ENCODE data around the gene WDR70.

DNA sequence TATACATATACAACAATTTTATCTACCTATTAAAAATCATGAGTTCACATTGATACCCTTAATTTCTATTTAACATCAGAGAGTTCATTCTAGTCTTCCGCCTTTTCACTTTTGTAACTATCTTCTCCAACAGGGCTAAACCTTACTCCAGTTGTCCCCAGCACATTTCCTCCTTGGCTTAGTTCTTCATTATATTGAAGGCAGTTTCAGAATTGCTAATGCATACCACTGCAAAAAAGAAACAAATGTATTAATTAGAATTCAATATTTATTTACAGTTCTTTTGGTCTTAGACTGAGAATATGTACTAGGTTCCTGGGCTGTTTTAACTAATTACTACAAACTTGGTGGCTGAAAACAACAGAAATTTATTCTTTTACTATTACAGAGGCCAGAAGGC, 132.5 kb downstream of the WDR70 start:
- TF ChIP-seq, protein P1, sequence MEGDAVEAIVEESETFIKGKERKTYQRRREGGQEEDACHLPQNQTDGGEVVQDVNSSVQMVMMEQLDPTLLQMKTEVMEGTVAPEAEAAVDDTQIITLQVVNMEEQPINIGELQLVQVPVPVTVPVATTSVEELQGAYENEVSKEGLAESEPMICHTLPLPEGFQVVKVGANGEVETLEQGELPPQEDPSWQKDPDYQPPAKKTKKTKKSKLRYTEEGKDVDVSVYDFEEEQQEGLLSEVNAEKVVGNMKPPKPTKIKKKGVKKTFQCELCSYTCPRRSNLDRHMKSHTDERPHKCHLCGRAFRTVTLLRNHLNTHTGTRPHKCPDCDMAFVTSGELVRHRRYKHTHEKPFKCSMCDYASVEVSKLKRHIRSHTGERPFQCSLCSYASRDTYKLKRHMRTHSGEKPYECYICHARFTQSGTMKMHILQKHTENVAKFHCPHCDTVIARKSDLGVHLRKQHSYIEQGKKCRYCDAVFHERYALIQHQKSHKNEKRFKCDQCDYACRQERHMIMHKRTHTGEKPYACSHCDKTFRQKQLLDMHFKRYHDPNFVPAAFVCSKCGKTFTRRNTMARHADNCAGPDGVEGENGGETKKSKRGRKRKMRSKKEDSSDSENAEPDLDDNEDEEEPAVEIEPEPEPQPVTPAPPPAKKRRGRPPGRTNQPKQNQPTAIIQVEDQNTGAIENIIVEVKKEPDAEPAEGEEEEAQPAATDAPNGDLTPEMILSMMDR (IDR thresholded peaks at IDR 0.05) = no peak
- TF ChIP-seq POLR2AphosphoS5 (IDR thresholded peaks at IDR 0.05; ENCODE audit: low read depth, low read length) = no peak
